Measurements from ENCODE around the gene UBE2L5.
A peak's percentile ranks its signal among the peaks of the same experiment; 100 is the strongest.

Gene UBE2L5

GRCh38 chr13:30376426-30377311 lies 45.6 kb upstream of the UBE2L5 start:
- Histone ChIP-seq H3K4me2 (ENCODE audit: low read length) (peak overlapping the region; percentile 41), H3K9ac (ENCODE audit: low read length) (no peak overlapping the region), H3K27ac (ENCODE audit: low read length) (no peak overlapping the region), H3K4me1 (ENCODE audit: low read length) (peaks cover 27% of the 10 kb centered on the region), H3K27me3 (ENCODE audit: low read depth, low read length) (peaks cover 62% of the 10 kb centered on the region), H3K79me2 (ENCODE audit: low read length) (no peaks in the 10 kb centered on the region), H2AFZ (ENCODE audit: low read depth, low read length) (peak overlapping the region; percentile 88), H3K4me3 (ENCODE audit: low read length) (peak overlapping the region; percentile 41), H3K36me3 (replicated peaks; ENCODE audit: low read depth, low read length) (no peaks in the 10 kb centered on the region), H4K20me1 (ENCODE audit: insufficient read depth, low read length) (no peaks in the 10 kb centered on the region), H3K9me3 (ENCODE audit: insufficient read depth, low read length) (peaks cover 6% of the 10 kb centered on the region; the same call in 1 of the 2 replicates)
- TF ChIP-seq, protein P1, sequence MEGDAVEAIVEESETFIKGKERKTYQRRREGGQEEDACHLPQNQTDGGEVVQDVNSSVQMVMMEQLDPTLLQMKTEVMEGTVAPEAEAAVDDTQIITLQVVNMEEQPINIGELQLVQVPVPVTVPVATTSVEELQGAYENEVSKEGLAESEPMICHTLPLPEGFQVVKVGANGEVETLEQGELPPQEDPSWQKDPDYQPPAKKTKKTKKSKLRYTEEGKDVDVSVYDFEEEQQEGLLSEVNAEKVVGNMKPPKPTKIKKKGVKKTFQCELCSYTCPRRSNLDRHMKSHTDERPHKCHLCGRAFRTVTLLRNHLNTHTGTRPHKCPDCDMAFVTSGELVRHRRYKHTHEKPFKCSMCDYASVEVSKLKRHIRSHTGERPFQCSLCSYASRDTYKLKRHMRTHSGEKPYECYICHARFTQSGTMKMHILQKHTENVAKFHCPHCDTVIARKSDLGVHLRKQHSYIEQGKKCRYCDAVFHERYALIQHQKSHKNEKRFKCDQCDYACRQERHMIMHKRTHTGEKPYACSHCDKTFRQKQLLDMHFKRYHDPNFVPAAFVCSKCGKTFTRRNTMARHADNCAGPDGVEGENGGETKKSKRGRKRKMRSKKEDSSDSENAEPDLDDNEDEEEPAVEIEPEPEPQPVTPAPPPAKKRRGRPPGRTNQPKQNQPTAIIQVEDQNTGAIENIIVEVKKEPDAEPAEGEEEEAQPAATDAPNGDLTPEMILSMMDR (IDR thresholded peaks at IDR 0.05; ENCODE audit: low read depth, low read length): no peak
- TF ChIP-seq EZH2phosphoT487 (IDR thresholded peaks at IDR 0.05; ENCODE audit: low read depth): no peak

- 0 out of 2 replicates have a peak overlapping the region, but pooled peaks have one; percentile 41 for H3K4me3 ChIP-seq (ENCODE audit: low read length)
- H3K27me3 ChIP-seq (ENCODE audit: low read depth, low read length): peaks cover 61% of the 10 kb centered on the region
- TF ChIP-seq, protein P1 (IDR thresholded peaks at IDR 0.05; ENCODE audit: low read depth, low read length): no peak
- TF ChIP-seq EZH2phosphoT487 (IDR thresholded peaks at IDR 0.05; ENCODE audit: low read depth): no peak
- H2AFZ ChIP-seq (ENCODE audit: low read depth, low read length): peak overlapping the region; percentile 88; the same call in 1 of the 2 replicates
- peaks cover 3% of the 10 kb centered on the region; the same call in 1 of the 2 replicates for H3K9me3 ChIP-seq (ENCODE audit: insufficient read depth, low read length)
- no peak overlapping the region for H3K27ac ChIP-seq (ENCODE audit: low read length)
- H3K9ac ChIP-seq (ENCODE audit: low read length): no peak overlapping the region
- H3K4me2 ChIP-seq (ENCODE audit: low read length): peak overlapping the region; percentile 41
- H3K79me2 ChIP-seq (ENCODE audit: low read length): no peaks in the 10 kb centered on the region
- H3K36me3 ChIP-seq (replicated peaks; ENCODE audit: low read depth, low read length): no peaks in the 10 kb centered on the region
- peaks cover 21% of the 10 kb centered on the region for H3K4me1 ChIP-seq (ENCODE audit: low read length)
- H4K20me1 ChIP-seq (ENCODE audit: insufficient read depth, low read length): no peaks in the 10 kb centered on the region
Observed at GRCh38 chr13:30377312-30377685, 45.0 kb upstream of the UBE2L5 start.

DNA sequence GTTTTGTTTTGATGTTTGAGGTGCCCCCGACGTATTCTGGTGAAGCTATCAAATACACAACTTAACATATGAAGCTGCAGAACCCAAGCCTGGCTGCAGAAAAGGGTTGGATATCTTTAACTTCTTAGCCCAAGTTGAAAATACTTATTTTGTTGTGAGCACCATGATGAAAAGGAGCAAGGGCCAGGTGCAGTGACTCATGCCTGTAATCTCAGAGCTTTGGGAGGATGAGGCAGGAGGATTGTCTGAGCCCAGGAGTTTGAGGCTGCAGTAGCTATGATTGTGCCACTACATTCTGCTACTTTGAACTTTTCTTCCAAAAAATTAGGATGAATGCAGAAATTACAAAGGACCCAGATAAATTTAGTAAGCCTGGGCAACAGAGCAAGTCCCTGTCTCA lies 44.1 kb upstream of the UBE2L5 start:
- 0 out of 2 replicates have a peak, but pooled peaks cover 2% of the 10 kb centered on the region for H3K9me3 ChIP-seq (ENCODE audit: insufficient read depth, low read length)
- peaks cover 13% of the 10 kb centered on the region for H3K4me1 ChIP-seq (ENCODE audit: low read length)
- H3K4me2 ChIP-seq (ENCODE audit: low read length): no peak overlapping the region
- H3K27ac ChIP-seq (ENCODE audit: low read length): no peak overlapping the region
- TF ChIP-seq, protein P1 (IDR thresholded peaks at IDR 0.05; ENCODE audit: low read depth, low read length): no peak
- no peak for TF ChIP-seq EZH2phosphoT487 (IDR thresholded peaks at IDR 0.05; ENCODE audit: low read depth)
- H3K79me2 ChIP-seq (ENCODE audit: low read length): no peaks in the 10 kb centered on the region
- no peaks in the 10 kb centered on the region for H4K20me1 ChIP-seq (ENCODE audit: insufficient read depth, low read length)
- H2AFZ ChIP-seq (ENCODE audit: low read depth, low read length): no peak overlapping the region
- H3K9ac ChIP-seq (ENCODE audit: low read length): no peak overlapping the region
- peaks cover 54% of the 10 kb centered on the region for H3K27me3 ChIP-seq (ENCODE audit: low read depth, low read length)
- H3K36me3 ChIP-seq (replicated peaks; ENCODE audit: low read depth, low read length): no peaks in the 10 kb centered on the region
- H3K4me3 ChIP-seq (ENCODE audit: low read length): no peak overlapping the region

DNA sequence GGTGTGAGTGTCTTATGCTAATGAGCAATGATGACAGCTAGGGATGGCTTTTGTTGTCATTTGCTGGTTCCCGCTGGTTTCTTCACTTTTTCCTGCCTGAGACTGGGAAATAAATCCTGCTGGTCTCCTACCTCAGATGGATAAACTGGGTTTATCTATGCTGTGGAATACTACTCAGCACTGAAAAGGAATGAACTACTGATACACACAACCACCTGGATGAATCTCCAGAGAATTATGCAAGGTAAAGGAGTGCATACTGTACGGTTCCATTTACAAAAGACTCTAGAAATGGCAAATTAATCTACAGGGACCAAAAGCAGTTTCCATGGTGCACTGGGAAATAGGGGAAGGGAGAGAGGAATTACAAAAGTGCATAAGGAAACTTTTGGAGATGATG lies 41.2 kb upstream of the UBE2L5 start:
- Histone ChIP-seq H3K4me2 (ENCODE audit: low read length) (no peak overlapping the region), H3K27me3 (ENCODE audit: low read depth, low read length) (peaks cover 44% of the 10 kb centered on the region), H3K4me1 (ENCODE audit: low read length) (peaks cover 13% of the 10 kb centered on the region), H3K27ac (ENCODE audit: low read length) (no peak overlapping the region), H4K20me1 (ENCODE audit: insufficient read depth, low read length) (no peaks in the 10 kb centered on the region), H3K36me3 (replicated peaks; ENCODE audit: low read depth, low read length) (no peaks in the 10 kb centered on the region), H3K9me3 (ENCODE audit: insufficient read depth, low read length) (0 out of 2 replicates have a peak, but pooled peaks cover 2% of the 10 kb centered on the region), H3K79me2 (ENCODE audit: low read length) (no peaks in the 10 kb centered on the region), H3K9ac (ENCODE audit: low read length) (no peak overlapping the region), H3K4me3 (ENCODE audit: low read length) (no peak overlapping the region), H2AFZ (ENCODE audit: low read depth, low read length) (no peak overlapping the region)
- TF ChIP-seq EZH2phosphoT487 (IDR thresholded peaks at IDR 0.05; ENCODE audit: low read depth): no peak
- TF ChIP-seq, protein P1 (IDR thresholded peaks at IDR 0.05; ENCODE audit: low read depth, low read length): no peak

Data from OCI-LY3 (cell line).